K562 (cell line): ENCODE data around the gene IQGAP3. TPM values are rescaled to one million over a fixed set of nuclear protein-coding genes. Genes with fewer than 3 reads are reported as not detected.

Source experiments
- AFF1 ChIP-seq, 2 experiments: fragments of 450-650 bp; IDR thresholded peaks; 2 replicates each; pipeline ENCODE4 v1.6.1; 2018; ENCODE audit warnings: mild to moderate bottlenecking in 2 of 2, low read depth in 1 of 2; ENCODE audit not compliant: partially characterized antibody in 2 of 2
- AFF4 ChIP-seq: sonication (generic); formaldehyde crosslinking; IDR thresholded peaks from 2 replicates; pipeline ENCODE4 v1.8.0; 2023; ENCODE audit warnings: mild to moderate bottlenecking, missing genetic modification reagents
- BCL6 ChIP-seq: fragments of 250-450 bp; sonication (Bioruptor Pico); IDR thresholded peaks from 2 replicates; pipeline ENCODE4 v1.4.0; 2020
- HES1 ChIP-seq: fragments of 450-650 bp; IDR thresholded peaks from 2 replicates; pipeline ENCODE4 v1.6.1; 2016; ENCODE audit warnings: low read depth, mild to moderate bottlenecking, moderate library complexity
- HNRNPK ChIP-seq: fragments of 200-400 bp; formaldehyde crosslinking; IDR thresholded peaks from one replicate; pipeline ENCODE4 v1.6.1; 2018; ENCODE audit warnings: mild to moderate bottlenecking, low read depth, low read length; ENCODE audit not compliant: poor library complexity, severe bottlenecking
- ILK ChIP-seq: fragments of 450-650 bp; IDR thresholded peaks from 2 replicates; pipeline ENCODE4 v1.6.1; 2016; ENCODE audit warnings: missing genetic modification characterization, low read depth, mild to moderate bottlenecking, missing compliant biosample characterization, moderate library complexity, borderline replicate concordance
- LARP7 ChIP-seq: fragments of 450-650 bp; IDR thresholded peaks from 2 replicates; pipeline ENCODE4 v1.6.1; 2016
- MBD1 ChIP-seq: fragments of 250-450 bp; sonication (Bioruptor Pico); IDR thresholded peaks from 2 replicates; pipeline ENCODE4 v1.8.0; 2022; ENCODE audit warnings: inconsistent platforms
- NFIC ChIP-seq: fragments of 450-650 bp; IDR thresholded peaks from 2 replicates; pipeline ENCODE4 v1.6.1; 2017; ENCODE audit warnings: mild to moderate bottlenecking, inconsistent platforms
- NUFIP1 ChIP-seq: fragments of 450-650 bp; IDR thresholded peaks from 2 replicates; pipeline ENCODE4 v1.6.1; 2018; ENCODE audit not compliant: partially characterized antibody
- PHB ChIP-seq: fragments of 250-450 bp; sonication (Bioruptor Pico); IDR thresholded peaks from 2 replicates; pipeline ENCODE4 v1.5.0; 2021
- POLR2B ChIP-seq: fragments of 450-650 bp; IDR thresholded peaks from 2 replicates; pipeline ENCODE4 v1.6.1; 2018; ENCODE audit warnings: low read depth; ENCODE audit not compliant: partially characterized antibody
- SMAD2 ChIP-seq: fragments of 150-350 bp; IDR thresholded peaks from 2 replicates; pipeline ENCODE4 v1.6.1; 2014; ENCODE audit warnings: low read depth, mild to moderate bottlenecking, low read length
- SMARCB1 ChIP-seq: IDR thresholded peaks from 2 replicates; pipeline ENCODE4 v1.6.1; 2011; ENCODE audit warnings: improper control_type of control experiment, low read depth; ENCODE audit not compliant: insufficient read length
- ZBTB49 ChIP-seq: sonication (generic); formaldehyde crosslinking; IDR thresholded peaks from 2 replicates; pipeline ENCODE4 v1.8.0; 2022; ENCODE audit warnings: missing genetic modification reagents, mild to moderate bottlenecking, borderline replicate concordance
- ZNF197 ChIP-seq: fragments of 200-800 bp; sonication (Bioruptor generic); IDR thresholded peaks from 2 replicates; pipeline ENCODE4 v1.6.1; 2016; ENCODE audit warnings: low read depth, missing genetic modification characterization, missing compliant biosample characterization
- ZNF384 ChIP-seq: IDR thresholded peaks from 2 replicates; pipeline ENCODE4 v1.6.1; 2012; ENCODE audit warnings: low read depth, low read length, improper control_type of control experiment
- polyA plus RNA-seq, 8 experiments: library from polyadenylated mRNA; depleted of rRNA in 4 of 8; stranded (reverse) in 5 of 8; unstranded in 3 of 8; fragments of >200 nt; fragmentation: Nextera tagmentation in 2 of 8; fragmentation: Illumina TruSeq in 1 of 8; extraction: Ambion mirVana in 2 of 8; extraction: Trizol in 1 of 8; gene quantifications; 2 replicates each; pipeline versions ENCODE4 v1.2.1 to v1.2.3, GENCODE V29; 2011 to 2014; ENCODE audit warnings: inconsistent platforms in 1 of 8, missing spikeins in 1 of 8
- total RNA-seq, 7 experiments: library from RNA; depleted of rRNA in 6 of 7; stranded (reverse); fragments of >200 nt in 6 of 7; fragmentation: Illumina TruSeq in 2 of 7; extraction: Trizol in 2 of 7; gene quantifications; 2 replicates each; pipeline versions ENCODE4 v1.2.1 to v1.2.3, GENCODE V29; 2011 to 2021; ENCODE audit warnings: low replicate concordance in 1 of 7

IQGAP3 gene
- total and polyA plus RNA-seq, 9 of the 15 experiments (the other 6 are each of a cell fraction or from before 2014, with no cell fraction given): 1.4 to 16.6 (median 11.9) TPM

GRCh38 chr1:156524481-156524869 lies 47.9 kb downstream of the IQGAP3 start (continued):
- TF ChIP-seq POLR2B (no peak), MBD1 (CRISPR knock-in tag) (no peak), PHB (CRISPR knock-in tag) (no peak), SMARCB1 (no peak), BCL6 (CRISPR knock-in tag) (no peak), LARP7 (no peak), NFIC (no peak), HES1 (no peak), NUFIP1 (no peak), ZBTB49 (CRISPR knock-in tag) (no peak), ZNF197 (CRISPR knock-in tag) (no peak), HNRNPK (no peak), ZNF384 (no peak), SMAD2 (no peak), AFF1 (IDR thresholded peaks at IDR 0.05; ENCODE audit: low read depth in 1 of 2, partially characterized antibody in 2 of 2) (no peak), ILK (tag) (no peak), AFF4 (CRISPR knock-in tag) (no peak)
